DND-41 (cell line): ENCODE data around the gene TSPAN18.

Experiments
- EZH2 ChIP-seq: IDR thresholded peaks from 3 replicates; pipeline ENCODE4 v1.6.1; 2012; ENCODE audit warnings: borderline replicate concordance, low read depth, mild to moderate bottlenecking, moderate library complexity, low read length, inconsistent platforms; ENCODE audit not compliant: severe bottlenecking
- TF ChIP-seq, protein P1 (sequence below): IDR thresholded peaks from 2 replicates; pipeline ENCODE4 v1.5.1; 2012; ENCODE audit warnings: borderline replicate concordance, low read length, moderate library complexity, mild to moderate bottlenecking; ENCODE audit not compliant: poor library complexity, severe bottlenecking; ENCODE audit errors: extremely low read depth

DNA sequence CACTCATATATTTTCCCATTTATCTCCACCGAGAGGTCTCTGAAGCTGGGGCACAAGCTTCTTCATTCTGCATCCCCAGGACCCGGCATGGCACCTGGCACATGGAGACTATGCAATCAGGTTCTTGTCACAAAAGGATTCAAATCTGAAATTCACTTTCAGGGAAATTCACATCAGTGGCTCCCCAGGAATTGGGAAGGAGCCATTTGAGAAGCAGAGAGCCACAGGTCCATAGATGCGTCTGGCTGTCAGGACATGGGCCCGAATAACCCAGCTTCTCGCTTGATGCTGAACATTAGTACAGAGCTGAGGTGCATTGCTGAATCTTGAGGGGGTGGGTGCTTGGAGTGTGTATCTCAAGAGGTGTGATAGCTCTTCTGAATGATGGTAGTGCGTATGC, 82.5 kb downstream of the TSPAN18 start:
- TF ChIP-seq, protein P1, sequence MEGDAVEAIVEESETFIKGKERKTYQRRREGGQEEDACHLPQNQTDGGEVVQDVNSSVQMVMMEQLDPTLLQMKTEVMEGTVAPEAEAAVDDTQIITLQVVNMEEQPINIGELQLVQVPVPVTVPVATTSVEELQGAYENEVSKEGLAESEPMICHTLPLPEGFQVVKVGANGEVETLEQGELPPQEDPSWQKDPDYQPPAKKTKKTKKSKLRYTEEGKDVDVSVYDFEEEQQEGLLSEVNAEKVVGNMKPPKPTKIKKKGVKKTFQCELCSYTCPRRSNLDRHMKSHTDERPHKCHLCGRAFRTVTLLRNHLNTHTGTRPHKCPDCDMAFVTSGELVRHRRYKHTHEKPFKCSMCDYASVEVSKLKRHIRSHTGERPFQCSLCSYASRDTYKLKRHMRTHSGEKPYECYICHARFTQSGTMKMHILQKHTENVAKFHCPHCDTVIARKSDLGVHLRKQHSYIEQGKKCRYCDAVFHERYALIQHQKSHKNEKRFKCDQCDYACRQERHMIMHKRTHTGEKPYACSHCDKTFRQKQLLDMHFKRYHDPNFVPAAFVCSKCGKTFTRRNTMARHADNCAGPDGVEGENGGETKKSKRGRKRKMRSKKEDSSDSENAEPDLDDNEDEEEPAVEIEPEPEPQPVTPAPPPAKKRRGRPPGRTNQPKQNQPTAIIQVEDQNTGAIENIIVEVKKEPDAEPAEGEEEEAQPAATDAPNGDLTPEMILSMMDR = no peak
- TF ChIP-seq EZH2 = no peak
